ENCODE results near the gene TBC1D25. TPM values are rescaled to one million over a fixed set of nuclear protein-coding genes. Genes with fewer than 3 reads are reported as not detected.

The TBC1D25 gene
- total and polyA plus RNA-seq, 2 experiments from 2014 or later = 1.9 to 4.5 TPM

- Mint-ChIP-seq H3K27me3 (ENCODE audit: insufficient read depth, low read depth, poor library complexity) (peaks cover 5% of the 10 kb centered on the region), H3K4me1 (peaks cover 5% of the 10 kb centered on the region; the same call in 2 of the 3 replicates), H3K9me3 (no peaks in the 10 kb centered on the region), H3K4me3 (peak within 1 kb of the TSS; percentile 97), H3K27ac (peak within 1 kb of the TSS; percentile 99), H3K36me3 (ENCODE audit: low read depth) (no peaks in the 10 kb centered on the region; the same call in 2 of the 3 replicates)
- peak; percentile 88 for DNase-seq (ENCODE audit: low spot score)
- TF ChIP-seq, protein P1, sequence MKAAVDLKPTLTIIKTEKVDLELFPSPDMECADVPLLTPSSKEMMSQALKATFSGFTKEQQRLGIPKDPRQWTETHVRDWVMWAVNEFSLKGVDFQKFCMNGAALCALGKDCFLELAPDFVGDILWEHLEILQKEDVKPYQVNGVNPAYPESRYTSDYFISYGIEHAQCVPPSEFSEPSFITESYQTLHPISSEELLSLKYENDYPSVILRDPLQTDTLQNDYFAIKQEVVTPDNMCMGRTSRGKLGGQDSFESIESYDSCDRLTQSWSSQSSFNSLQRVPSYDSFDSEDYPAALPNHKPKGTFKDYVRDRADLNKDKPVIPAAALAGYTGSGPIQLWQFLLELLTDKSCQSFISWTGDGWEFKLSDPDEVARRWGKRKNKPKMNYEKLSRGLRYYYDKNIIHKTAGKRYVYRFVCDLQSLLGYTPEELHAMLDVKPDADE (IDR thresholded peaks at IDR 0.05) = no peak
- TF ChIP-seq POLR2AphosphoS5 (IDR thresholded peaks at IDR 0.05; ENCODE audit: low read depth) = peak; percentile 23
- Histone ChIP-seq H3K4me1 (ENCODE audit: insufficient read depth) (no peaks in the 10 kb centered on the region), H3K4me2 (peak within 1 kb of the TSS; percentile 78), H3K27me3 (ENCODE audit: insufficient read depth) (no peaks in the 10 kb centered on the region), H2AFZ (no peak within 1 kb of the TSS), H3F3A (replicated peaks; ENCODE audit: low read depth) (no peaks in the 10 kb centered on the region), H3K36me3 (ENCODE audit: insufficient read depth) (no peaks in the 10 kb centered on the region), H3K27ac (ENCODE audit: low read depth) (peak within 1 kb of the TSS; percentile 91), H3K4me3 (peak within 1 kb of the TSS; percentile 84), H3K9me2 (ENCODE audit: insufficient read depth) (no peaks in the 10 kb centered on the region), H4K20me1 (replicated peaks; ENCODE audit: insufficient read depth) (no peaks in the 10 kb centered on the region), H3K79me2 (replicated peaks; ENCODE audit: insufficient read depth) (no peaks in the 10 kb centered on the region)
- peak; percentile 86 for ATAC-seq
Observed at GRCh38 chrX:48597353-48598264, 58.1 kb downstream of the TBC1D25 start, which contains the start of gene WDR13. Gene WDR13, plus strand, starts transcription at chrX:48597492. Its CDS starts 505 bp downstream, at chrX:48597997.

DNA sequence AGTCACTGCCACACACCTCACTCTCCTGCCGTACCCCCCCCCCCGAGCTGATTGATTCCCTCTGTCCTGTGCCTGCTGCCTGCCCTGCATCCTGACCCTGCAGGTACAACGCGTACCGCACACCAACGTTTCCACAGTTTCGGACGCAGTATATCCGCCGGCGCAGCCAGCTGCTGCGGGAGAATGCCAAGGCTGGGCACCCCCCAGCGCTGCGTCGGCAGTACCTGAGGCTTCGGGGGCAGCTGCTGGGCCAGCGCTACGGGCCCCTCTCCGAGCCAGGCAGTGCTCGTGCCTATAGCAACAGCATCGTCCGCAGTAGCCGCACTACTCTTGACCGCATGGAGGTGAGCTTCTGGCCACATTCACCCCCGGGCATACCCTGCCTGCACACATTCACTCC, 59.1 kb downstream of the TBC1D25 start:
- H3K4me1 ChIP-seq (ENCODE audit: insufficient read depth) = no peaks in the 10 kb centered on the region
- Mint-ChIP-seq H3K27me3 (ENCODE audit: insufficient read depth, low read depth, poor library complexity) (peaks cover 6% of the 10 kb centered on the region), H3K4me1 (peaks cover 5% of the 10 kb centered on the region; the same call in 2 of the 3 replicates), H3K27ac (peak overlapping the region; percentile 99), H3K36me3 (ENCODE audit: low read depth) (no peaks in the 10 kb centered on the region; the same call in 2 of the 3 replicates), H3K4me3 (peak overlapping the region; percentile 97), H3K9me3 (no peaks in the 10 kb centered on the region)
- no peaks in the 10 kb centered on the region for H4K20me1 ChIP-seq (replicated peaks; ENCODE audit: insufficient read depth)
- no peaks in the 10 kb centered on the region for H3F3A ChIP-seq (replicated peaks; ENCODE audit: low read depth)
- no peak overlapping the region for H2AFZ ChIP-seq
- ATAC-seq (no peak), DNase-seq (ENCODE audit: low spot score) (no peak)
- no peaks in the 10 kb centered on the region for H3K9me2 ChIP-seq (ENCODE audit: insufficient read depth)
- H3K27ac ChIP-seq (ENCODE audit: low read depth) = no peak overlapping the region
- H3K4me3 ChIP-seq = no peak overlapping the region
- H3K79me2 ChIP-seq (replicated peaks; ENCODE audit: insufficient read depth) = no peaks in the 10 kb centered on the region
- no peaks in the 10 kb centered on the region for H3K27me3 ChIP-seq (ENCODE audit: insufficient read depth)
- no peak overlapping the region for H3K4me2 ChIP-seq
- H3K36me3 ChIP-seq (ENCODE audit: insufficient read depth) = no peaks in the 10 kb centered on the region
- TF ChIP-seq POLR2AphosphoS5 (IDR thresholded peaks at IDR 0.05; ENCODE audit: low read depth) = no peak
- no peak for TF ChIP-seq REST (IDR thresholded peaks at IDR 0.05; ENCODE audit: unreplicated experiment)
- no peak for TF ChIP-seq ZNF331 (CRISPR knock-in tag; IDR thresholded peaks at IDR 0.05; ENCODE audit: low read depth)
- no peak for TF ChIP-seq JUNB (IDR thresholded peaks at IDR 0.05; ENCODE audit: unreplicated experiment)
- no peak for TF ChIP-seq ZNF462 (CRISPR knock-in tag; IDR thresholded peaks at IDR 0.05)

Data from GM23338 (cell line).